ENCODE results near the gene TEPSIN. TPM values are rescaled to one million over a fixed set of nuclear protein-coding genes. Genes with fewer than 3 reads are reported as not detected.

Gene TEPSIN
- total and polyA plus RNA-seq, 5 donors from 2014 or later: 2.1 to 113 (median 6.2) TPM

GRCh38 chr17:81219476-81220180 lies 19.2 kb downstream of the TEPSIN start:
- H3K4me1 ChIP-seq (ENCODE audit: control insufficient read depth, insufficient read depth, low read length, poor library complexity, severe bottlenecking): peaks cover 21% of the 10 kb centered on the region
- H3K36me3 ChIP-seq (ENCODE audit: control insufficient read depth, insufficient read depth, low read length): no peaks in the 10 kb centered on the region
- Mint-ChIP-seq H3K9me3 (no peaks in the 10 kb centered on the region), H3K27me3 (no peaks in the 10 kb centered on the region), H3K27ac (no peak overlapping the region), H3K4me3 (peak overlapping the region in 1 of 4 donors; percentile 5), H3K36me3 (peaks cover 8% of the 10 kb centered on the region), H3K4me1 (peaks cover 0 to 17% (median 8%) of the 10 kb centered on the region in 4 donors)
- H3K9me3 ChIP-seq (ENCODE audit: control insufficient read depth in 2 of 2, low read length in 2 of 2): no peaks in the 10 kb centered on the region
- no peak overlapping the region for H3K27ac ChIP-seq (ENCODE audit: insufficient read depth, low read length, poor library complexity, severe bottlenecking)
- DNase-seq (no peak), ATAC-seq (ENCODE audit: low read depth in 2 of 2) (no peak)
- H3K27me3 ChIP-seq (ENCODE audit: control insufficient read depth, insufficient read depth, low read length): no peaks in the 10 kb centered on the region
- H3K4me3 ChIP-seq (ENCODE audit: low read depth, low read length): no peak overlapping the region

DNA sequence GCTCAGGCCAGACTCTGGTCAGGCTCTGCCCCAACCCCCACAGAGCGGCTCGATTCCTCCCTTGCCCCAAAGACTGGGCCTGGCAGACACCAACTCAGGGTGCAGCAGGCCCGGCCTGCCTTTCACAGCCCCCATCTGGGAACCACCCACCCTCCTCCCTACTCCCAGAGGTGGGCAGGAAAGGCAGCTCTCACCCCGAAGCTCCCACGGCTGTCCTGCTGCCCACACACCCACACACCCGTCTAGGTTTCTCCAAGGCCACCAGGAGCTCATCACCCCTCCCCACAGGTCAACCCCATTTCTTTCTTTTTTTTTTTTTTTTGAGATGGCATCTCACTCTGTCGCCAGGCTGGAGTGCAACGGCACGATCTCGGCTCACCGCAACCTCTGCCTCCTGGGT lies 19.9 kb downstream of the TEPSIN start:
- Mint-ChIP-seq H3K27me3 (no peaks in the 10 kb centered on the region), H3K36me3 (peaks cover 8% of the 10 kb centered on the region), H3K27ac (no peak overlapping the region), H3K4me3 (peak overlapping the region in 2 of 4 donors; percentile 21 to 47), H3K9me3 (no peaks in the 10 kb centered on the region), H3K4me1 (peaks cover 0 to 16% (median 8%) of the 10 kb centered on the region in 4 donors)
- H3K27me3 ChIP-seq (ENCODE audit: control insufficient read depth, insufficient read depth, low read length): no peaks in the 10 kb centered on the region
- no peak overlapping the region for H3K27ac ChIP-seq (ENCODE audit: insufficient read depth, low read length, poor library complexity, severe bottlenecking)
- H3K4me1 ChIP-seq (ENCODE audit: control insufficient read depth, insufficient read depth, low read length, poor library complexity, severe bottlenecking): peaks cover 21% of the 10 kb centered on the region
- H3K9me3 ChIP-seq (ENCODE audit: control insufficient read depth in 2 of 2, low read length in 2 of 2): no peaks in the 10 kb centered on the region
- no peaks in the 10 kb centered on the region for H3K36me3 ChIP-seq (ENCODE audit: control insufficient read depth, insufficient read depth, low read length)
- no peak for DNase-seq
- ATAC-seq (ENCODE audit: low read depth in 2 of 2): no peak
- H3K4me3 ChIP-seq (ENCODE audit: low read depth, low read length): no peak overlapping the region

DNA sequence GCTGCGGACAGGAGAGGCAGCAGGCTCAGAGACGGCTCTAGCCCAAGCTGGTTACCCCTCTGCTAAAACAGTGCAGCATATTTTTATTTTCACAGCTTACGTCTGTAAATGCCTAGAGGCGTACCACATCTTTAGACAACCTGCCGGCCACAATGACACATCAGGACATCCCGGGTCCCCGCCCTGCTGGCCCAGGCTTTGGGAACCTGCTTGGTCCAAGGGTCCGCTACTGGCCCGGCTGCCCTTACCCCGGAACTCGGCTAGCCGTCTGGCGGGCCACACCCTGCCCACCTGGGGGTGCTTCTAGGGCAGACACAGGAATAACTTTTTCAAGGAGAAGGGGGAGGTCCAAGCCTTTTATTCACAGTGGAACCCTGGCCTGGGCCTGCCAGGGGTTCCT lies 20.4 kb downstream of the TEPSIN start:
- ATAC-seq (ENCODE audit: low read depth in 2 of 2) (no peak), DNase-seq (no peak)
- Histone ChIP-seq H3K27me3 (ENCODE audit: control insufficient read depth, insufficient read depth, low read length) (no peaks in the 10 kb centered on the region), H3K9me3 (ENCODE audit: control insufficient read depth in 2 of 2, low read length in 2 of 2) (no peaks in the 10 kb centered on the region), H3K4me1 (ENCODE audit: control insufficient read depth, insufficient read depth, low read length, poor library complexity, severe bottlenecking) (peaks cover 17% of the 10 kb centered on the region), H3K27ac (ENCODE audit: insufficient read depth, low read length, poor library complexity, severe bottlenecking) (no peak overlapping the region), H3K36me3 (ENCODE audit: control insufficient read depth, insufficient read depth, low read length) (no peaks in the 10 kb centered on the region), H3K4me3 (ENCODE audit: low read depth, low read length) (no peak overlapping the region)
- peaks cover 8% of the 10 kb centered on the region for H3K36me3 Mint-ChIP-seq
- no peak overlapping the region for H3K27ac Mint-ChIP-seq
- H3K4me1 Mint-ChIP-seq: peaks cover 0 to 11% (median 4%) of the 10 kb centered on the region in 4 donors
- H3K27me3 Mint-ChIP-seq: no peaks in the 10 kb centered on the region
- H3K9me3 Mint-ChIP-seq: no peaks in the 10 kb centered on the region
- peak overlapping the region in 1 of 4 donors; percentile 47 for H3K4me3 Mint-ChIP-seq

DNA sequence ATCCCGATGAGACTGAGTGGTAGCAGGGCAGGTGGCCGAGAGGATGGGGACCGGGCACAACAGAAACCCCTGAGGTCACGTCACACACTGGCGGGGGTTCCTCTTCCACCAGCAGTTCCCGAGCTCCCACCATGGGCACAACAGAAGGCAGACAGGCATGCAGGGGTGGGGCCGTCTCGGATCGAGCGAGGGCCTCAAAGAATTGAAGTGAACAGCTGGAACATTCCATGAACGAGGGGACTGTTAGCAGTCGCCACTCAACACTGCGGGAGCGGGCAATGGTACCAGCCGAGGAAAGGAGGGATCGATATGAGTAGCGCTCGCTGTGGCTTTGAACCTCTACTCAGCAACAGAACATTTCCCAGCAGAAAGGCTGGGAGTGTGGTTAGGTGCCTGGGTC lies 21.4 kb downstream of the TEPSIN start:
- ATAC-seq (ENCODE audit: low read depth in 2 of 2): no peak
- H3K27ac Mint-ChIP-seq: no peak overlapping the region
- H3K4me3 ChIP-seq (ENCODE audit: low read depth, low read length): no peak overlapping the region
- no peaks in the 10 kb centered on the region for H3K9me3 ChIP-seq (ENCODE audit: control insufficient read depth in 2 of 2, low read length in 2 of 2)
- DNase-seq: no peak
- no peaks in the 10 kb centered on the region for H3K27me3 ChIP-seq (ENCODE audit: control insufficient read depth, insufficient read depth, low read length)
- H3K27me3 Mint-ChIP-seq: no peaks in the 10 kb centered on the region
- peaks cover 13% of the 10 kb centered on the region for H3K4me1 ChIP-seq (ENCODE audit: control insufficient read depth, insufficient read depth, low read length, poor library complexity, severe bottlenecking)
- peaks cover 4 to 6% (median 5%) of the 10 kb centered on the region in 4 donors for H3K4me1 Mint-ChIP-seq
- H3K4me3 Mint-ChIP-seq: peak overlapping the region in 1 of 4 donors; percentile 32
- H3K27ac ChIP-seq (ENCODE audit: insufficient read depth, low read length, poor library complexity, severe bottlenecking): no peak overlapping the region
- H3K36me3 ChIP-seq (ENCODE audit: control insufficient read depth, insufficient read depth, low read length): no peaks in the 10 kb centered on the region
- no peaks in the 10 kb centered on the region for H3K9me3 Mint-ChIP-seq
- peaks cover 8% of the 10 kb centered on the region for H3K36me3 Mint-ChIP-seq

DNA sequence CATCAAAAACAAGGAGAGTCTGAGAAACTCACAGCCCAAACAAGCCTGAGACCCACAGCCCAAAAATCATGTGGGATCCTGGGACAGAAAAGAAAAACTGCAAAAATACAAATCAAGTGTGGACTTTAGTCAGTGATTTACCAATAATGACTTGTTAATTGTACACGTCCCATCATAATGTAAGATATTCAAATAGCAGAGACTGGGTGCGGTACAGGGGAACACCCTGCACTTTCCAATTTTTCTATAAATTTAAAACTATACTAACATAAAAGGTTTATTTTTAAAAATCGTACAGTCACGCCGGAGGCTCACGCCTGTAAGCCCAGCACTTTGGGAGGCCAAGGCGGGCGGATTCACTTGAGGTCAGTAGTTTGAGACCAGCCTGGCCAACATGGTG lies 24.9 kb downstream of the TEPSIN start:
- no peaks in the 10 kb centered on the region for H3K27me3 Mint-ChIP-seq
- no peak overlapping the region for H3K27ac Mint-ChIP-seq
- peaks cover 0 to 6% (median 3%) of the 10 kb centered on the region in 4 donors for H3K4me1 Mint-ChIP-seq
- Histone ChIP-seq H3K36me3 (ENCODE audit: control insufficient read depth, insufficient read depth, low read length) (no peaks in the 10 kb centered on the region), H3K4me3 (ENCODE audit: low read depth, low read length) (no peak overlapping the region), H3K27ac (ENCODE audit: insufficient read depth, low read length, poor library complexity, severe bottlenecking) (no peak overlapping the region), H3K27me3 (ENCODE audit: control insufficient read depth, insufficient read depth, low read length) (no peaks in the 10 kb centered on the region), H3K4me1 (ENCODE audit: control insufficient read depth, insufficient read depth, low read length, poor library complexity, severe bottlenecking) (no peaks in the 10 kb centered on the region), H3K9me3 (ENCODE audit: control insufficient read depth in 2 of 2, low read length in 2 of 2) (no peaks in the 10 kb centered on the region)
- no peaks in the 10 kb centered on the region for H3K9me3 Mint-ChIP-seq
- DNase-seq: no peak
- no peak overlapping the region for H3K4me3 Mint-ChIP-seq
- no peak for ATAC-seq (ENCODE audit: low read depth in 2 of 2)
- H3K36me3 Mint-ChIP-seq: peaks cover 8% of the 10 kb centered on the region

DNA sequence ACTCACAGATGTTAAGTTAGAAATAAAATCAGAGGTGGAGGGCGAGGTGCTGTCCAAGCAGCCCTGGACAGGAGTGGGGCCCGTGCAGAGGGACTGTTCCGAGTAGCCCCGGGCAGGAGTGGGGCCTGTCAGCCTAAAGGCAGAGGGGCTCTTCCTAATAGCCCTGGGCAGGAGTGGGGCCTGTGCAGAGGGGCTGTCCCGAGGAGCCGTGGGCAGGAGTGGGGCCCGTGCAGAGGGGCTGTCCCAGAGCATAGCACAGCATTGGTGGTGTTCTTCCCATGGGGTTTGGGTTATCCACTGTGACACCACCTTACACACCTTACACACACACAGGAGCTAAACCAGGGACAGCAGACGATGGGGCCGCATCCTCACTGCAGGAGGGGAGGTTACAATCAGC lies 26.5 kb downstream of the TEPSIN start:
- H3K4me3 Mint-ChIP-seq: no peak overlapping the region
- Histone ChIP-seq H3K4me3 (ENCODE audit: low read depth, low read length) (no peak overlapping the region), H3K36me3 (ENCODE audit: control insufficient read depth, insufficient read depth, low read length) (no peaks in the 10 kb centered on the region), H3K9me3 (ENCODE audit: control insufficient read depth in 2 of 2, low read length in 2 of 2) (no peaks in the 10 kb centered on the region), H3K4me1 (ENCODE audit: control insufficient read depth, insufficient read depth, low read length, poor library complexity, severe bottlenecking) (no peaks in the 10 kb centered on the region), H3K27ac (ENCODE audit: insufficient read depth, low read length, poor library complexity, severe bottlenecking) (no peak overlapping the region), H3K27me3 (ENCODE audit: control insufficient read depth, insufficient read depth, low read length) (no peaks in the 10 kb centered on the region)
- ATAC-seq (ENCODE audit: low read depth in 2 of 2) (no peak), DNase-seq (no peak)
- no peaks in the 10 kb centered on the region for H3K9me3 Mint-ChIP-seq
- H3K4me1 Mint-ChIP-seq: peaks cover 0 to 6% (median 3%) of the 10 kb centered on the region in 4 donors
- H3K27ac Mint-ChIP-seq: no peak overlapping the region
- H3K27me3 Mint-ChIP-seq: no peaks in the 10 kb centered on the region
- peaks cover 8% of the 10 kb centered on the region for H3K36me3 Mint-ChIP-seq

GRCh38 chr17:81210868-81211267 lies 28.0 kb downstream of the TEPSIN start:
- DNase-seq: no peak
- H3K27ac Mint-ChIP-seq: no peak overlapping the region
- no peak overlapping the region for H3K4me3 ChIP-seq (ENCODE audit: low read depth, low read length)
- no peaks in the 10 kb centered on the region for H3K36me3 Mint-ChIP-seq
- no peaks in the 10 kb centered on the region for H3K9me3 ChIP-seq (ENCODE audit: control insufficient read depth in 2 of 2, low read length in 2 of 2)
- no peak for ATAC-seq (ENCODE audit: low read depth in 2 of 2)
- no peaks in the 10 kb centered on the region for H3K9me3 Mint-ChIP-seq
- no peak overlapping the region for H3K4me3 Mint-ChIP-seq
- no peaks in the 10 kb centered on the region for H3K4me1 ChIP-seq (ENCODE audit: control insufficient read depth, insufficient read depth, low read length, poor library complexity, severe bottlenecking)
- no peaks in the 10 kb centered on the region for H3K36me3 ChIP-seq (ENCODE audit: control insufficient read depth, insufficient read depth, low read length)
- no peaks in the 10 kb centered on the region for H3K27me3 Mint-ChIP-seq
- H3K27ac ChIP-seq (ENCODE audit: insufficient read depth, low read length, poor library complexity, severe bottlenecking): no peak overlapping the region
- peaks cover 0 to 6% (median 2%) of the 10 kb centered on the region in 4 donors for H3K4me1 Mint-ChIP-seq
- no peaks in the 10 kb centered on the region for H3K27me3 ChIP-seq (ENCODE audit: control insufficient read depth, insufficient read depth, low read length)

- Histone ChIP-seq H3K9me3 (ENCODE audit: control insufficient read depth in 2 of 2, low read length in 2 of 2) (no peaks in the 10 kb centered on the region), H3K27me3 (ENCODE audit: control insufficient read depth, insufficient read depth, low read length) (no peaks in the 10 kb centered on the region), H3K4me3 (ENCODE audit: low read depth, low read length) (no peak overlapping the region), H3K27ac (ENCODE audit: insufficient read depth, low read length, poor library complexity, severe bottlenecking) (no peak overlapping the region), H3K4me1 (ENCODE audit: control insufficient read depth, insufficient read depth, low read length, poor library complexity, severe bottlenecking) (no peaks in the 10 kb centered on the region), H3K36me3 (ENCODE audit: control insufficient read depth, insufficient read depth, low read length) (no peaks in the 10 kb centered on the region)
- Mint-ChIP-seq H3K36me3 (no peaks in the 10 kb centered on the region), H3K4me3 (no peak overlapping the region), H3K27me3 (no peaks in the 10 kb centered on the region), H3K4me1 (peaks cover 0 to 6% (median 2%) of the 10 kb centered on the region in 4 donors), H3K27ac (no peak overlapping the region), H3K9me3 (no peaks in the 10 kb centered on the region)
- no peak for ATAC-seq (ENCODE audit: low read depth in 2 of 2)
- DNase-seq: no peak
Measured at GRCh38 chr17:81210466-81210865, 28.4 kb downstream of the TEPSIN start.

All from CD4-positive, CD25-positive, alpha-beta regulatory T cell (primary cell).